Measurements from ENCODE around the gene NRBF2. TPM values are rescaled to one million over a fixed set of nuclear protein-coding genes. Genes with fewer than 3 reads are reported as not detected.

NRBF2 gene
- total and polyA plus RNA-seq, 9 of the 15 experiments (the other 6 are each of a cell fraction or from before 2014, with no cell fraction given): 20.8 to 52.1 (median 30.5) TPM

DNA sequence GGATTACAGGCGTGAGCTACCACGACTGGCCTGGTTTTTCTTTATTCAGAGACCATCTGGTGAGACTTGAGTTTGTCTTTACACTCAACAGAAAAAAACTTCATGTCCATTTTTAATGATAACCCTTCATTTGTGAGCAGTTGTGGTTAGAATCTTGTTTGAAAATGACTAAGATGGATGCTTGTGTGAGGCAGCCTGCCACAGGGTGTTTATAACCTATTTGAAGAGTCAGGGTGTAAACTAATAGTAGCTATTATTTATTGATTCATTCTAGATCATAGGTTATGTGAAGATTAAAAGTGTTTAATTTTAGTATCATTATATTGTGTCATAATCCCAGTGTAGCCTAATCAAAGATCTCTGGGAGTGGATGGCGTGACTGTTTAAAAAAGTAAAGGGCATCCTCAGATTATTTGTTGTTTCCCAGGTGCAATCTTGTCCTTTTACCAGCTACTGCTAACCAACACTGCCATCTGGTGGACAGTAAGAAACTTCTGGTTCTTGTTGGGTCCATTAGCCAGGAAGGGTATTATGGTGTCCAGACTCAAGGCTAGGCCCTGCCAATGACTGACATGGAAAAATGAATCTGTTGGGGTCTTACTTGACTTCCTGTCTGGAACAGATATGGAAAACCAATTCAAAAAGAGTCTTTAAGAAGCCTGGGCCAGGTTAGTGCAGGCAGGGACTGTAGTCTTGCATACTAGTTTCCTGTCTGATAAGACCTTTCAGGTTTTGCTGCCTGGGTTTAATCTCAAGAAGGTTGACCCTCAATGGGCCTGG, 24.9 kb downstream of the NRBF2 start (continued):
- TF ChIP-seq ELK1 (CRISPR knock-in tag; IDR thresholded peaks at IDR 0.05): no peak
- no peak for TF ChIP-seq ILK (tag; IDR thresholded peaks at IDR 0.05; ENCODE audit: borderline replicate concordance, low read depth)
- no peak for TF ChIP-seq MLLT1 (IDR thresholded peaks at IDR 0.05)
- TF ChIP-seq SMC3 (conservative IDR thresholded peaks at IDR 0.05; ENCODE audit: insufficient read depth, low read depth, low read length): peak; percentile 95
- TF ChIP-seq BMI1 (IDR thresholded peaks at IDR 0.05; ENCODE audit: low read length): no peak
- TF ChIP-seq, protein P1, sequence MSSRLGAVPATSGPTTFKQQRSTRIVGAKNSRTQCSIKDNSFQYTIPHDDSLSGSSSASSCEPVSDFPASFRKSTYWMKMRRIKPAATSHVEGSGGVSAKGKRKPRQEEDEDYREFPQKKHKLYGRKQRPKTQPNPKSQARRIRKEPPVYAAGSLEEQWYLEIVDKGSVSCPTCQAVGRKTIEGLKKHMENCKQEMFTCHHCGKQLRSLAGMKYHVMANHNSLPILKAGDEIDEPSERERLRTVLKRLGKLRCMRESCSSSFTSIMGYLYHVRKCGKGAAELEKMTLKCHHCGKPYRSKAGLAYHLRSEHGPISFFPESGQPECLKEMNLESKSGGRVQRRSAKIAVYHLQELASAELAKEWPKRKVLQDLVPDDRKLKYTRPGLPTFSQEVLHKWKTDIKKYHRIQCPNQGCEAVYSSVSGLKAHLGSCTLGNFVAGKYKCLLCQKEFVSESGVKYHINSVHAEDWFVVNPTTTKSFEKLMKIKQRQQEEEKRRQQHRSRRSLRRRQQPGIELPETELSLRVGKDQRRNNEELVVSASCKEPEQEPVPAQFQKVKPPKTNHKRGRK (tag; IDR thresholded peaks at IDR 0.05): no peak
- no peak; the same call in 1 of the 2 replicates for TF ChIP-seq ZNF384 (IDR thresholded peaks at IDR 0.05; ENCODE audit: low read depth, low read length)
- TF ChIP-seq U2AF1 (optimal IDR thresholded peaks at IDR 0.05; ENCODE audit: low read depth, low read length): no peak
- no peak for TF ChIP-seq SMAD3 (CRISPR knock-in tag; conservative IDR thresholded peaks at IDR 0.05)
- TF ChIP-seq, protein P2, sequence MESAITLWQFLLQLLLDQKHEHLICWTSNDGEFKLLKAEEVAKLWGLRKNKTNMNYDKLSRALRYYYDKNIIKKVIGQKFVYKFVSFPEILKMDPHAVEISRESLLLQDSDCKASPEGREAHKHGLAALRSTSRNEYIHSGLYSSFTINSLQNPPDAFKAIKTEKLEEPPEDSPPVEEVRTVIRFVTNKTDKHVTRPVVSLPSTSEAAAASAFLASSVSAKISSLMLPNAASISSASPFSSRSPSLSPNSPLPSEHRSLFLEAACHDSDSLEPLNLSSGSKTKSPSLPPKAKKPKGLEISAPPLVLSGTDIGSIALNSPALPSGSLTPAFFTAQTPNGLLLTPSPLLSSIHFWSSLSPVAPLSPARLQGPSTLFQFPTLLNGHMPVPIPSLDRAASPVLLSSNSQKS (CRISPR knock-in tag; IDR thresholded peaks at IDR 0.05): no peak
- TF ChIP-seq RBM14 (IDR thresholded peaks at IDR 0.05; ENCODE audit: borderline replicate concordance, insufficient read depth, low read depth, low read length): no peak
- no peak for TF ChIP-seq GTF2E2 (tag; IDR thresholded peaks at IDR 0.05)
- no peak for TF ChIP-seq ZZZ3 (IDR thresholded peaks at IDR 0.05)
- TF ChIP-seq KLF1 (tag; IDR thresholded peaks at IDR 0.05): no peak
- TF ChIP-seq RBM25 (IDR thresholded peaks at IDR 0.05; ENCODE audit: low read depth, low read length, severe bottlenecking): no peak
- TF ChIP-seq, protein P3, sequence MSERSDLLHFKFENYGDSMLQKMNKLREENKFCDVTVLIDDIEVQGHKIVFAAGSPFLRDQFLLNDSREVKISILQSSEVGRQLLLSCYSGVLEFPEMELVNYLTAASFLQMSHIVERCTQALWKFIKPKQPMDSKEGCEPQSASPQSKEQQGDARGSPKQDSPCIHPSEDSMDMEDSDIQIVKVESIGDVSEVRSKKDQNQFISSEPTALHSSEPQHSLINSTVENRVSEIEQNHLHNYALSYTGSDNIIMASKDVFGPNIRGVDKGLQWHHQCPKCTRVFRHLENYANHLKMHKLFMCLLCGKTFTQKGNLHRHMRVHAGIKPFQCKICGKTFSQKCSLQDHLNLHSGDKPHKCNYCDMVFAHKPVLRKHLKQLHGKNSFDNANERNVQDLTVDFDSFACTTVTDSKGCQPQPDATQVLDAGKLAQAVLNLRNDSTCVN (CRISPR knock-in tag; IDR thresholded peaks at IDR 0.05): no peak
- no peak for TF ChIP-seq KDM5B (IDR thresholded peaks at IDR 0.05; ENCODE audit: insufficient replicate concordance, low read depth, low read length)
- no peak for TF ChIP-seq ZNF561 (CRISPR knock-in tag; conservative IDR thresholded peaks at IDR 0.05)
- TF ChIP-seq, protein P4, sequence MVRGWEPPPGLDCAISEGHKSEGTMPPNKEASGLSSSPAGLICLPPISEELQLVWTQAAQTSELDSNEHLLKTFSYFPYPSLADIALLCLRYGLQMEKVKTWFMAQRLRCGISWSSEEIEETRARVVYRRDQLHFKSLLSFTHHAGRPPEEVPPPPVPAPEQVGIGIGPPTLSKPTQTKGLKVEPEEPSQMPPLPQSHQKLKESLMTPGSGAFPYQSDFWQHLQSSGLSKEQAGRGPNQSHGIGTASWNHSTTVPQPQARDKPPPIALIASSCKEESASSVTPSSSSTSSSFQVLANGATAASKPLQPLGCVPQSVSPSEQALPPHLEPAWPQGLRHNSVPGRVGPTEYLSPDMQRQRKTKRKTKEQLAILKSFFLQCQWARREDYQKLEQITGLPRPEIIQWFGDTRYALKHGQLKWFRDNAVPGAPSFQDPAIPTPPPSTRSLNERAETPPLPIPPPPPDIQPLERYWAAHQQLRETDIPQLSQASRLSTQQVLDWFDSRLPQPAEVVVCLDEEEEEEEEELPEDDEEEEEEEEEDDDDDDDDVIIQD (CRISPR knock-in tag; IDR thresholded peaks at IDR 0.05): no peak
